Stimulated activated CD4-positive, alpha-beta T cell treated with anti-CD3 and anti-CD28 coated beads, Interleukin-4, amount 100 ng/mL, for 4 hours (primary cell): ENCODE measurements around the gene RABL6.
"Not testable (repeated sequence)": the region's sequence is repeated elsewhere in the genome, so short reads cannot be mapped to it uniquely, and the experiment has no call there.

Experiments used
- DNase-seq, 2 experiments: peaks; one replicate each; pipeline ENCODE4 v3.0.0-alpha.2; 2020

Gene RABL6

GRCh38 chr9:136795000-136795348 lies 12.8 kb upstream of the RABL6 start:
- DNase-seq, result no peak

- DNase-seq, result no peak
Observed at GRCh38 chr9:136796238-136796774, 11.4 kb upstream of the RABL6 start, which contains the start of gene CCDC183. Gene CCDC183, plus strand, starts transcription at chr9:136796338. Its CDS starts 60 bp downstream, at chr9:136796398.

GRCh38 chr9:136796775-136797347 lies 10.9 kb upstream of the RABL6 start:
- not testable (repeated sequence) for DNase-seq

DNA sequence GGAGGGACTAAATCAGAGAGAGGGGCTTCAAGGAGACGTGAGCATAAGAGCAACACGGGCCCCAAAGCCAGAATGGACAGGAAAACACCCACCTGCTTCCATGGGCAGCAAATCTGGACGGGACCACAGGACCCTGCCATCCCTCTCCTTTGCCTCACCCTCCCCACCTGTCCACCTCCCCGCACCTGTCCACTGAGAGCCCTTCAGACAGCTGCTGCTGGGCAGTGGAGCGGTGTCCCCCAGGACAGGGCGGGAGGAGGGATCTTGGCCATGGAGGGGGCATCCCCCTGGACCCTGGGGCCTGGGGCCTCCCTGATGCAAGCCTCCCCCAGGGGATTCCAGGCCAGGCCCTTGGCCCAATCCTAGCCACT lies 9.1 kb upstream of the RABL6 start:
- no peak for DNase-seq

DNA sequence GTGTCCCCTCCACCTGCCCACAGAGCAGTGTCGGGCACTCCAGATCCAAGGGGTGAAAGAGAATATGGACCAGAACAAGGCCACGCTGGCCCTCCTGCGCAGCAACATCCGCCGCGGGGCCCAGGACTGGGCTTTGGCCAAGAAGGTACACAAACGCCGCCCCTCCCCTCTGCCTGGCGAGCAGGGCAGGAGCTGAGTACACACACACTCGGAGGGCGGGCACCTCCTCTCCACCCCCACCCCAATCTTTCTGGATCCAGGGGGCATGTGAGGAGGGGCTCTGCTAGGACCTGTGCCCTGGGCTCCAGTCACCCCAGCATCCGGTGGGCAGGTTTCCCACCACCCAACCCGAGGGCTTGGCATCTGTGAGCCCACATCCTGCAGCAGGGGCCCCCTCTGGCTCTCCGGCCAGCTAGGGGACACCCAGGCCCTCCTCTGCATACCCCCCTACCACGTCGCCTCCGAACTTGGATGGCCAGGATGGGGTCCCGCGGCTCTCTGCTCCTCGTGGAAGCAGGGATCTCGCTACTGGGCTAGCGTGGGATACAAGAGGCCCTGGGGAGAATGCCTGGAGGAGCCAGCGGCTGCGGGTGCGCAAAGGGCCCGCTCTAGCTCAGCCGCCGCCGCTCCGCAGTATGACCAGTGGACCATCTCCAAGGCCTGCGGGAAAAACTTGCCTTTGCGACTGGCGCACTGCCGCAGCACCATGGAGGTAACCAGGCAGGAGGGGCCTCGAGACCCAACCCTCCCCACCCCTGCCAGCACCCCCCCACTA lies 8.5 kb upstream of the RABL6 start:
- DNase-seq, result no peak

DNA sequence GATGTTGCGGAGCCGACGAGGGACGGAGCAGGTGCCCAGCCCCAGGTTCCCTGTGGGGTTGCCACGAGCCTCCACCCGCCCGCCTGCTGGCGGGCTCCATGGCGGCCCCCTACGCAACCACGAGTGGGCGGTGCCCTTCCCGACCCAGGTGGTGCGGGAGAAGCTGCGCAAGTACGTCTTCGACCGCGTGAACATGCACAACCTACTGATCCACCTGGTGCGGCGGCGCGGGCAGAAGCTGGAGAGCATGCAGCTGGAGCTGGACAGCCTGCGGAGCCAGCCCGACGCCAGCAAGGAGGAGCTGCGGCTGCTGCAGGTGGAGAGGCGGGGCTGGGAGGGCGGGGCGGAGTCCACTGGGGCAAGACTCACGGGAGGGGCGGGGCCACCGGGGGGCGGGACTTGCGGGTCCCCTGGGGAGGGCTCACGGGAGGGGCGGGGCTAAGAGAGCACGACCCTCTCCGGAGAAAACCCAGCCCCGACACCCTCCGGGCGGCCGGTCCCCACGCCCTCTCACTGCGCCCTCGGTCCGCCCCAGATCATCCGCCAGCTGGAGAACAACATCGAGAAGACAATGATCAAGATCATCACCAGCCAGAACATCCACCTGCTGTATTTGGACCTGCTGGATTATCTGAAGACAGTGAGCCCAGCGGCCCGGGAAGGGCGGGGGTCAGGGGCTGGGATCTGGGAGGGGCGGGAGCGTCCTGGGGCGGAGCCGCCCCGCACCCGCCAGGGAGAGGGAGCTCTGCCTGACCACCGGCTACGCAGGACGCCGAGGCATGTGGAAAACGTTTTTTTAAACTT lies 7.7 kb upstream of the RABL6 start:
- peak; percentile 85 to 91 for DNase-seq

DNA sequence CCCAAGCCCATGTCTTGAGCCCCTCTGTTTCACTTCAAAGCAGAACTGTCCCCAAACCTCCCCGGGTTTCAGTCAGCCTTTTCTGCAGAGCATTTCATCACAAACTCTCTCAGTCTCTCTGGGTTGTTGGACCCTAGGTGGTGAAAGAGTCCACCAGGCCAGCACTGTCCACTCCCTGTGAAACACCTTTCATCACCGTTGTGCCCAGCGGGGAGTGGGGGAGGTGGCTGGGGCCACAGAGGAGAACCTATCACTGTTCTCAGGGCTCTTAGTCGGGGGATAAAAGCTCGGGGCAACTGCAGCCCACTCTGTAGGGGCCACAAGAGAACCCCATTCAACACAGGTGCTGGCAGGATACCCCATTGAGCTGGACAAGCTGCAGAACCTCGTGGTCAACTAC lies 5.4 kb upstream of the RABL6 start:
- no peak for DNase-seq

GRCh38 chr9:136803009-136803550 lies 4.7 kb upstream of the RABL6 start:
- DNase-seq, result not testable (repeated sequence)

DNA sequence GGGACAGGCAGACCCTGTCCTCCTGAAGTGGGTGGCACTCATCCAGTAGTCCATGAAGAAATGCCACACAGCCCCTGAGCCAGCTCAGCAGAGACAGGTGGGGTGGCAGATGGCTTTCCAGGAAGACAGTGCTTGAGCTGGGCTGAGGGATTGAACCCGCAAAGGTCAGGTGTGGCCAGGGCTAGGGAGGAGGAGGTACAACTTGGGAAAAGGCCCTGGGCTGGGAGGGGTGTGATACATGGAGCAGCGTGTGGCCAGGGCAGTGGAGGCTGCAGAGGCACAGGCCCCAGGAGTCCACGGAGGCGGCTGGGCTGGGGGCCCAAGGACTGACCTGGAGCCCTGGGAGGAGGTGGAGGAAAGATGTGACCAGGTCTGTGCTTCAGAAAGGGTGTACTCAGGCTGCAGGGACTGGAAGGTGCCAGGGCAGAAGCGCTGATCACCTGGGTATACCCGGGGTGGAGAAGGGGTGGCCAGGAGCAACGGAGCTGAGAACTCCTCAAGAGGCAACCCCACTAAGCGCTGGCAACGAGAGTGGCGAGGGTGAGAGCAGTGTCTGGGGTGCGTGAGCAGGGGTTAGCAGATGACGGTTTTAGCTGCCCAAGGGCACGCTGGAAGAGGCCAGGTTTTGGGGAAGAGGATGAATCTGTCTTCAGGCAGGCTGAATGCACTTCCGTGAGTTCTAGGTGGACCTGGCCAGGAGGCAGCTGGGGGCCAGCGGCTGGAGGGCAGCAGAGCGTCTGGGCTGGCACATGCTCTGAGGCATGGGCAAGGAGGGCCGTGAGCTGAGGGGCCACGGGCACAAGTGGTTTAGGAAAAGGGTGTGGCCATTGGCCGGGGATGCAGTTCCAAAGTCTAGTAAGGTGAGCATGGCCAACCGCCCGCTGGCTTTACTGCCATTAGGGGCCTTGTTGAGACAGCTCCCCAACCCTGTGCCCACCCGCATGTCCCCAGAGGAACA lies 3.9 kb upstream of the RABL6 start:
- DNase-seq, result no peak

GRCh38 chr9:136804509-136805206 lies 3.1 kb upstream of the RABL6 start:
- no peak for DNase-seq

DNA sequence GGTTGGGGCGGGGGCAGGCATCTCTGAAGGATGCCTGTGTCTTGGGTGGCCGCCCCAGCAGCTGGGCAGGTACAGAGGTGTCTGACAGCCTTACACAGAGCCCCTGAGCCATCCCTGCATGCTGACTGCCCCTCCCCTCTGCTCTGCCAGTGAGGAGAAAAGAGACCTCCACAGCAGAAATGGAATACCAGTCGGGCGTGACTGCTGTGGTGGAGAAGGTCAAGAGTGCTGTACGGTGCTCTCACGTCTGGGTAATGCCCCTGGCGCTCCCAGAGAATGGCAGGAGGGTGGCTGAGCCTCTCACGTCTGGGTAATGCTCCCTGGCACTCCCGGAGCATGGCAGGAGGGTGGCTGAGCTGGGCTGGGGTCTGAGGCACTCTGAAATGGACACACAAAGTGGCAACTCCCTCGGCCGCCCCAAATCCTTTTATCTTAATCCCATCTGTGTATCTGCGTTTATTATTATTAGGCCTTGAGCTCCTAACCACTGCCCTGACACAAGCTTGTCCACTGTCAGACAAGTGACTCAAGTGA lies 2.5 kb upstream of the RABL6 start:
- DNase-seq, result no peak

DNA sequence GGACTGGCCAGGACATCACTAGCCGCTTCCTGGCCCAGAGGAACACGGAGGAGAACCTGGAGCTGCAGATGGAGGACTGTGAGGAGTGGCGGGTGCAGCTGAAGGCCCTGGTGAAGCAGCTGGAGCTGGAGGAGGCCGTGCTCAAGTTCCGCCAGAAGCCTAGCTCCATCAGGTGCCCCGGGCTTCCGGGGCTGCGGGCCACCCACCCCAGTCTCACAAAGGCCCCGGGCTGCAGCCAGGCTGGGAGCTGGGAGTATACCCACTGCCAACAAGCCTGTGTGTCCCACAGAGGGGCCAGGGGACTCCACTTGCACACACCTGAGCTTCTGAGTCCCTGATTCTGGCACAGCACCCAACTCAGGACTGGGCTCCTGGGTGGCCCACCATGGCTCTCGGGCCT lies 1.7 kb upstream of the RABL6 start:
- DNase-seq, result no peak

GRCh38 chr9:136806631-136807201 lies 1.0 kb upstream of the RABL6 start:
- DNase-seq, result no peak

DNA sequence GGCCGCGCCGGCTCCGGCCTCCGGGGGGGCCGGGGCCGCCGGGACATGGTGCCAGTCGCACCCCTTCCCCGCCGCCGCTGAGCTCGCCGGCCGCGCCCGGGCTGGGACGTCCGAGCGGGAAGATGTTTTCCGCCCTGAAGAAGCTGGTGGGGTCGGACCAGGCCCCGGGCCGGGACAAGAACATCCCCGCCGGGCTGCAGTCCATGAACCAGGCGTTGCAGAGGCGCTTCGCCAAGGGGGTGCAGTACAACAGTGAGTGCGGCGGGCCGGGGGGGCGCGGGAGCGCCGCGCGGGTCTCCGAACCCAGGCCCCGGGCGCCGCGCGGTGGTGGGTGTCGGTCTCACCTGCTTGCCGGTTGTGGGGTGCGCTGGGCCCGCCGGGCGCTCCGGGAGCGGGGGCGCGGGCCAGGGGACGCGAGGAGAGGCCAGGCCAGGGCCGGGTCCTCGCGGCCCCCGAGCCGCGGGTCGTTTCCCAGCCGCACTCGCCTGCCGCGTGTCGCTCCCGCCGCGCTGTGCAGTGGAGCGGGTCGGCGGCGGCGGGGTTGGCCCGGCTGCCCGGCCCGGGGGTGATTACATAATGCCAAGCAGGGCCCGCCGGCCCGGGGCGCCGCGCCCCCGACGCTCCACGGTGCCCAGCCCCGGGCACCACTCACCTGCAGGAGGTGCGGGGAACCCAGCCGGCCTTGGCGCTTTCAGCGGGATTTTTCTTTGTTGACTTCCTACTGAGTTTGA lies 492 bp downstream of the RABL6 start:
- peak; percentile 51 to 52 for DNase-seq

DNA sequence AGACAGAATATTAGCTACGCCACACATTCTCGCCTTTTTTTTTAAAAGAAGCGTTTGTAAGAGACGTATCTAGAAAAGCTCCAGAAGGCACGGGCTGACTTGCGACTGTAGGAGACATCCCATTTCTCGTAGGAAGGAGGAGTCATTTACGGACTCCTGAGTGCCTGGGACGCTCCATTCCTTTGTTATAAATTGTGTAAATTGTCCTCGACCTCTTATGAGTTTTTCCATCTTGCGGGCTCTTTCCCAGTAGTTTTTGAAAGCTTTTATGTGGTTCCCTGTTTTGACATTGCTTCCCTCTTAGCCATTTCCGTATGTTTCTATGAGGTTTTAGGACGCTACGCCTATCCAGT lies 1.0 kb downstream of the RABL6 start:
- DNase-seq, result no peak

DNA sequence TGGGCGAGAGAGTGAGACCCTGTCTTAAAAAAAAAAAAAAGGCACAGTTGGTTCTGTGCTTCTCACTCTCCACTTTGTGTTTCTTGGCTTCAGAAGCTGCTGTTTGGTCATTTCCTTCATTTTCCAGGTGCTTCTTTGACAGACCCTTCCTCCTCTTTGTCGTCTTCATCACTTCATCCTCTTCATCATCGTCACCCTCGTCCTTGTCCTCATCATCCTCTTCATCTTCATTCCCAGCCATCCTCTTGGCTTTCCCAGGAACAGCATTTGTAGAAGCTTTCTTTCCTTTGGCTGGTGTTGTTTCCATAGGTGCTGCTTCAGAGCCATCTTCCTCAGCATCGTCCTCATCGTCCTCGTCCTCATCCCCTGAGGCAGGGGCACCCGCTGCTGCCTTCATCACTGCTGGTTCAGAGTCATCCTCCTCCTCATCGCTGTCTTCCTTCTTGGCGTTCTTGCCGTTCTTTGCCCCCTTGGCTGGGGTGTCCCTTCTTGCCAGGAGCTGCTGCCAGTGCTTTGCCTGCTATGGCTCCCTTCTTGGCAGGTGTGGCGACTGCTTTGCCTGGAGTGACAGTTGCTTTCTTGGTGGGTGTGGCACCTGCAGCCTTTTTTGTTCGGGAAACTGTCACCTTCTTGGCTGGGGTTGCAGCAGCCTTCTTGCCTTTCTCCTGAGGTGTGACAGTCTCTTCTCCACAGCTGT lies 7.1 kb downstream of the RABL6 start:
- no peak for DNase-seq

- no peak for DNase-seq
Observed at GRCh38 chr9:136815422-136815782, 7.7 kb downstream of the RABL6 start.

- DNase-seq, result no peak
Observed at GRCh38 chr9:136820971-136821825, 13.4 kb downstream of the RABL6 start.
